Brain microvascular endothelial cell (primary cell): ENCODE data around the gene CTH.
"Not testable (repeated sequence)": the region's sequence is repeated elsewhere in the genome, so short reads cannot be mapped to it uniquely, and the experiment has no call there.

Source experiments
- DNase-seq: peaks from one replicate; pipeline ENCODE4 v3.0.0-alpha.2; 2020
- H3K27ac ChIP-seq: fragments of 250-450 bp; sonication (Bioruptor Pico); 2 replicates; pipeline ENCODE4 v1.5.1; 2020; ENCODE audit warnings: mild to moderate bottlenecking, moderate library complexity
- H3K27me3 ChIP-seq: fragments of 250-450 bp; sonication (Bioruptor Pico); replicated peaks from 2 replicates; pipeline ENCODE4 v1.5.1; 2020; ENCODE audit warnings: mild to moderate bottlenecking
- H3K36me3 ChIP-seq: fragments of 250-450 bp; sonication (Bioruptor Pico); replicated peaks from 2 replicates; pipeline ENCODE4 v1.5.1; 2020; ENCODE audit warnings: mild to moderate bottlenecking
- H3K4me3 ChIP-seq: 2 replicates; pipeline ENCODE4 v1.5.1; 2011; ENCODE audit warnings: low read depth, mild to moderate bottlenecking, control low read depth, low read length, moderate library complexity
- CTCF ChIP-seq: IDR thresholded peaks from 2 replicates; pipeline ENCODE4 v1.5.1; 2011; ENCODE audit warnings: low read depth, mild to moderate bottlenecking, moderate library complexity, low read length, control low read depth, inconsistent platforms; ENCODE audit errors: missing control alignments
- in situ Hi-C: cut with HindIII; loops from 2 replicates; pipeline ENCODE4 v1.10.0; 2017; ENCODE audit warnings: low sequenced_read_pairs, low pct_ligation_motif_present

CTH gene

GRCh38 chr1:70372426-70372825 is 38.6 kb upstream of the CTH start:
- no peak for TF ChIP-seq CTCF
- in situ Hi-C loops = no loop called here
- no peak for DNase-seq

GRCh38 chr1:70373580-70373979 is 37.5 kb upstream of the CTH start:
- H3K27me3 ChIP-seq, in situ Hi-C loops, DNase-seq, H3K36me3 ChIP-seq, H3K27ac ChIP-seq, H3K4me3 ChIP-seq: not testable (repeated sequence)

More at GRCh38 chr1:70372426-70372825, 38.6 kb upstream of the CTH start:
- no peaks in the 10 kb centered on the region for H3K27me3 ChIP-seq
- no peak overlapping the region for H3K27ac ChIP-seq
- H3K36me3 ChIP-seq = no peaks in the 10 kb centered on the region
- no peak overlapping the region for H3K4me3 ChIP-seq

GRCh38 chr1:70376196-70376595 is 34.9 kb upstream of the CTH start:
- in situ Hi-C loops = no loop called here
- TF ChIP-seq CTCF = no peak
- H3K27ac ChIP-seq = no peak overlapping the region

GRCh38 chr1:70382682-70383081 is 28.4 kb upstream of the CTH start:
- Histone ChIP-seq H3K27me3 (no peaks in the 10 kb centered on the region), H3K27ac (no peak overlapping the region), H3K36me3 (no peaks in the 10 kb centered on the region), H3K4me3 (no peak overlapping the region)
- in situ Hi-C loops = no loop called here
- TF ChIP-seq CTCF = no peak
- DNase-seq = no peak

More at GRCh38 chr1:70376196-70376595, 34.9 kb upstream of the CTH start:
- no peaks in the 10 kb centered on the region for H3K36me3 ChIP-seq
- no peaks in the 10 kb centered on the region for H3K27me3 ChIP-seq
- no peak overlapping the region for H3K4me3 ChIP-seq
- DNase-seq = no peak

GRCh38 chr1:70383483-70383882 is 27.6 kb upstream of the CTH start:
- no peak overlapping the region for H3K27ac ChIP-seq
- H3K4me3 ChIP-seq = no peak overlapping the region
- TF ChIP-seq CTCF = no peak
- no peak for DNase-seq
- no peaks in the 10 kb centered on the region for H3K36me3 ChIP-seq
- no peaks in the 10 kb centered on the region for H3K27me3 ChIP-seq
- in situ Hi-C loops = no loop called here

- H3K27ac ChIP-seq = no peak overlapping the region
- no peaks in the 10 kb centered on the region for H3K27me3 ChIP-seq
- H3K36me3 ChIP-seq = no peaks in the 10 kb centered on the region
- no peak for TF ChIP-seq CTCF
- in situ Hi-C loops = no loop called here
- no peak overlapping the region for H3K4me3 ChIP-seq
- DNase-seq = no peak
These were observed 26.5 kb upstream of the CTH start for GRCh38 chr1:70384542-70384941.

- no peaks in the 10 kb centered on the region for H3K36me3 ChIP-seq
- no peak for TF ChIP-seq CTCF
- DNase-seq = no peak
- in situ Hi-C loops = no loop called here
- no peak overlapping the region for H3K27ac ChIP-seq
- no peak overlapping the region for H3K4me3 ChIP-seq
- no peaks in the 10 kb centered on the region for H3K27me3 ChIP-seq
These were observed 25.6 kb upstream of the CTH start for GRCh38 chr1:70385477-70385876.
